Hepatic stellate cell (primary cell): Measurements from ENCODE around the gene PTGES3L.
"Not testable (repeated sequence)": the region's sequence is repeated elsewhere in the genome, so short reads cannot be mapped to it uniquely, and the experiment has no call there.

Experiments used
- DNase-seq: peaks from one replicate; pipeline ENCODE4 v3.0.0; 2011; ENCODE audit warnings: low spot score

Gene PTGES3L

GRCh38 chr17:42980274-42980765 lies 440 bp upstream of the PTGES3L start, which contains the start of gene RUNDC1:
Gene RUNDC1 (plus strand): TSS chr17:42980565. CDS start chr17:42980577, 12 bp downstream.
- DNase-seq: peak; percentile 95

DNA sequence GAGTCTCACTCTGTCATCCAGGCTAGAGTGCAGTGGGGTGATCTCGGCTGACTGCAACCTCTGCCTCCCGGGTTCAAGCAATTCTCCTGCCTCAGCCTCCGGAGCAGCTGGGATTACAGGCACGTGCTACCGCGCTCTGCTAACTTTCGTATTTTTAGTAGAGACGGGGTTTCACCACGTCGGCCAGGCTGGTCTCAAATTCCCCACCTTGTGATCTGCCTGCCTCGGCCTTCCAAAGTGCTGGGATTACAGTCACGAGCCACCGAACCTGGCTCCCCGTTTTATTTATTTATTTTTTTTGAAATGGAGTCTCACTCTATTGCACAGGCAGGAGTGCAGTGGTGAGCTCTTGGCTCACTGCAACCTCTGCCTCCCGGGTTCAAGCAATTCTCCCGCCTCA lies 4.2 kb downstream of the PTGES3L start:
- DNase-seq: not testable (repeated sequence)

- no peak for DNase-seq
Measured at GRCh38 chr17:42975265-42975664, 4.6 kb downstream of the PTGES3L start.

DNA sequence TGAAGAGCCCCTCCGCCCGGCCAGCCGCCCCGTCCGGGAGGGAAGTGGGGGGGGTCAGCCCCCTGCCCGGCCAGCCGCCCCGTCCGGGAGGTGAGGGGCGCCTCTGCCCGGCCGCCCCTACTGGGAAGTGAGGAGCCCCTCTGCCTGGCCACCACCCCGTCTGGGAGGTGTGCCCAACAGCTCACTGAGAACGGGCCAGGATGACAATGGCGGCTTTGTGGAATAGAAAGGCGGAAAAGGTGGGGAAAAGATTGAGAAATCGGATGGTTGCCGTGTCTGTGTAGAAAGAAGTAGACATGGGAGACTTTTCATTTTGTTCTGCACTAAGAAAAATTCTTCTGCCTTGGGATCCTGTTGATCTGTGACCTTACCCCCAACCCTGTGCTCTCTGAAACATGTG lies 6.6 kb downstream of the PTGES3L start:
- not testable (repeated sequence) for DNase-seq

DNA sequence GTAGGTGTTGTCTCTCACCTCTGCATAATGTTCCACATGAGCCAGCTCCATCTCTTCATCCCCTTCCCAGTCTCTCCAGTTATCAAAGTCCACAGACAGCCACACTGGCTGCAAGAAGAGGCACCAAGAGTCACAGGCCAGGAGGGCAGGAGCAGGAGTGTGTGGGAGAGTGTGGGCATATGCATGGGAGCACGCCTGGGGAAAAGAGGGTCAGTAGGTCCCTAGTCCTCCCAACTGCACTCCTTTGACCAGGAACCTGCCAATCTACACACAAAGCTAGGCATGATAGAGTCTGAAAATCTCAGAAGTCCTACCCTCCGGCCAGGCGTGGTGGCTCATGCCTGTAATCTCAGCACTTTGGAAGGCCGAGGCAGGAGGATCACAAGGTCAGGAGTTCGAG lies 8.3 kb downstream of the PTGES3L start:
- DNase-seq: no peak

DNA sequence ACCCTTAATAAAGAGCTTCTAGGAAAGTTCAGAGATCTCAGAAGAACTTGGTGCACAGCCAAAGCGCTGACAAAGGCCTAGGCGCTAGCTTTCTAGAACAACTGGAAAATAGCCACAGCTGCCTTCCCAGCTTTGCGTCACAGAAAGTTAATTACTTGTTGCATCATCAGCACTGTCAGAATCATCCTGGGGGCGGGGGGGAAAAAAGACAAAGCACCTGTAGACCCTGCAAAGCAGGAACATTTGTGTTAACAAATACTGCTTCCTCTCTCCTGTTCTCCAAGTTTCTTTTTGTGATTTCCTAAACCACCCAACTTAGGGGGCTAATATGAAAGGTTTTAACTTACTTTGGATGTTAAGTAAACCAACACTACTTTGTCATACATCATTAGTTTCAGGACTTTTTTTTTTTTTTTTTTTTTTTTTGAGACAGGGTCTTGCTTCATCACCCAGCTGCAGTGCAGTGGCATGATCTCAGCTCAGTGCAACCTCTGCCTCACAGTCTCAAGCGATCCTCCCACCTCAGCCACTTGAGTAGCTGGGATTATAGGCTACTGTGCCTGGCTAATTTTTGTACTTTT lies 10.8 kb downstream of the PTGES3L start:
- DNase-seq: no peak

DNA sequence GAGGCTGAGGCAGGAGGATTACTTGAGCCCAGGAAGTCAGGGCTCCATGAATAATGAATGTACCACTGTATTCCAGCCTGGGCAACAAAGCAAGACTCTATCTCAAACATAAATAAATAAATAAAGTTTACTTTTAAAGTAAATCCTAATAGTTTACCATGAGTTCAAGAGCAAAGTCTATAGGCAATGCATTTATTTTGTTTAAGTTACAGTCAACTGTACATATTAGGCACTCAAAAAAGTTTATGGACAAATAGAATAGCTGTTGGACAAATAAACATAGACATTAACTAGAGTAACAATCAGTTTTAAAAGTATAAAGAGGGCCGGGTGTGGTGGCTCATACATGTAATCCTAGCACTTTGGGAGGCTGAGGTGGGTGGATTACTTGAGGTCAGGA lies 12.0 kb downstream of the PTGES3L start:
- no peak for DNase-seq

DNA sequence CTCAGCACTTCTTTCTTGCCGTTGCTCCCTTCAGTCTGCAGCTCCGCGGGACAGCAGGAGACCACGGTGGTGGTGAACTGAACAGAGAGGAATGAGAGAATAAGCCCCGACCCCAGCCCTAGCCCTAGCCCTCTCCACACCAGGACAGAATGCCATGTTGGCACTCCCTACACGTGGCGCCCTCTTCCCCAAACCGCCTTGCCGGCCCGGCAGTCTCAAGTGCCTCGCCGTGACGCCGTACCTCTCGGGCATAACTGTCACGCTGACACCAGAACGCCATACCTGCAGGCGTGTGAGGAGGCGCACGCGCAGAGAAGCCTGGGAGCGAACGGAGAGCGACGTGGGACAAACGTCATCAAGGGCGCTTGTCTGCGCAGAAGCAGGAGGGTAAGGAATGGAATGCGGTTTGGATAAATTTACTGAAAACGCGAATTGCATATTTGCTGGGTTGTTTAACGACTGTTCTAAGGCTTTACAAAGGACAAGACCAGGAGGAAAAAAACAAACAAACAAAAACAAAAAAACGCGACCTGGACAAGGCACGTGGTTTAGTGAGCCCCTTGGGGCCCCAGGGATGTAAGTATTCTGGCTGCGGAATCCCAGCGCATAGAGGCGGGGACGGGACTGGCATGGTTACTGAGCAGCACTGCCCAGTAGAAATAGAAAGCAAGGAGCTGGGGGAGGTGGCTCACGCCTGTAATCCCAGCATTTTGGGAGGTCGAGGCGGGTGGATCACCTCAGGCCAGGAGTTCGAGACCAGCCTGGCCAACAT lies 15.5 kb downstream of the PTGES3L start, which contains the start of gene AARSD1:
Gene AARSD1, minus strand, starts transcription at position 294 of the 772 bp plus-strand sequence. Its CDS starts 14 bp downstream, at position 280.
- DNase-seq: peak; percentile 92

GRCh38 chr17:42953669-42954068 lies 26.2 kb downstream of the PTGES3L start:
- DNase-seq: no peak

DNA sequence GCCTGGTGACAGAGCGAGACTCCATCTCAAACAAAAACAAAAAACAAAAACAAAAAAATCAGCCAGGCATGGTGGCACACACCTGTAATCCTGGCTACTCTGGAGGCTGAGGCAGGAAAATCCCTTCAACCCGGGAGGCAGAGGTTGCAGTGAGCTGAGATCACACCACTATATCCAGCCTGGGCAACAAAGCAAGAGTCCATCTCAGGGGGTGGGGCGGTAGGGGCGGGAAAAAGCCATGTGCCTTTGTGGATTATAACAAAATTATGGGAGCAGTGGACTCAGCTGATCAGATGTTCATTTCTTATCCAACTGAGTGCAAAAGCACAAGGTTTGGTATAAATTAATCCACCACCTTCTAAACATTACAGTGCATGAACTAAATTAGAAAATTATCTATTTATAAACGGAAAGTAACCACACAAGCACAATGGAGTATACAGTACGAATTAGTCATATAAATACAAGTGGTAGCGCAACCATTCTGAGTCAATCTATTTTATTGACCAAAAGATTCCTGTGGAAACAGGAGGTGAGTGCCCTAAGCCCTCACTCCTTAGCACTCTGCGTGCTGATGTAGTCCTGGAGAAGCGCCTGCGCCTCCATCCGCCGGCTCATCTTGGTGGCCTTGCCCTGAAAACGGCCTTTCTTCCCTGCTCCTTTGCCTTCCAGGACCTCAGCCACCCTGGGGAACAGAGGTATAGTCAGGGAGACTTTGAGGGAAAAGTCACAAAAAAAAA lies 29.7 kb downstream of the PTGES3L start:
- no peak for DNase-seq

DNA sequence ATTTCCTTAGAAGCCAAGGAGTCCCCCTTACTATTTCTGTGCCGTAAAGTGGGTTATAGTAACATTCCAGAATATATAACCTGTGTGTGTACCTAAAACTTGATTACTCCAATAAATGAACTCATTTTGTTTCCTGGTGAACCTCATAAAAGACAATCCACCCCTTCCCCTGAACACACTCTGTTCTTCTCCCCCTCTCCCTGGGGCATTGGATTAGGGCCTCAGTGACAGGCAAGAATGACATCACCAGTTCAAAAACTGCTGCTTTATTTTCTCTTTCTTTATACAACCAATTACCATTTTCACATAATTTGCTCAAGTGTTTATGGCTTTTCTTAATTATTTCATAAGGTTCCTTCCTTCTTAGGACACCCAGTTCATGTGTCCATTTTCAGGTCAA lies 33.1 kb downstream of the PTGES3L start:
- no peak for DNase-seq

DNA sequence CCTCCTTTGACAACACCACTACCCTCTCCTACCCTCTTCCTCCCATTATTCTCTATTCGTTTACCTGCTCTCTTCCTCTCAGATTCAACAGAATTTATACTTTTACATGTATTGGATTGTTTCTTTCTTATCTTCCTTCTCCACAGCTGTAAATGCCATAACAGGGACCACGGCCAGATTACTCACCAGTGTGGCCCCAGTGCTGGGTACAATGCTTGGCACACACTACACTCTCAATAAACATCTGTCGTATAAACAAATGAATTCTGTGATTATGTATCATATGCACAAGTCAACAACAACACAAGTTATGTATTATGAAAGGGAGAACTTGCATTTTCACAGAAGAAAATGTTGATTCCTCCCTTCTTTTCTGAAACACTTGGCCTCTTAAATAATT lies 35.7 kb downstream of the PTGES3L start:
- DNase-seq: no peak

DNA sequence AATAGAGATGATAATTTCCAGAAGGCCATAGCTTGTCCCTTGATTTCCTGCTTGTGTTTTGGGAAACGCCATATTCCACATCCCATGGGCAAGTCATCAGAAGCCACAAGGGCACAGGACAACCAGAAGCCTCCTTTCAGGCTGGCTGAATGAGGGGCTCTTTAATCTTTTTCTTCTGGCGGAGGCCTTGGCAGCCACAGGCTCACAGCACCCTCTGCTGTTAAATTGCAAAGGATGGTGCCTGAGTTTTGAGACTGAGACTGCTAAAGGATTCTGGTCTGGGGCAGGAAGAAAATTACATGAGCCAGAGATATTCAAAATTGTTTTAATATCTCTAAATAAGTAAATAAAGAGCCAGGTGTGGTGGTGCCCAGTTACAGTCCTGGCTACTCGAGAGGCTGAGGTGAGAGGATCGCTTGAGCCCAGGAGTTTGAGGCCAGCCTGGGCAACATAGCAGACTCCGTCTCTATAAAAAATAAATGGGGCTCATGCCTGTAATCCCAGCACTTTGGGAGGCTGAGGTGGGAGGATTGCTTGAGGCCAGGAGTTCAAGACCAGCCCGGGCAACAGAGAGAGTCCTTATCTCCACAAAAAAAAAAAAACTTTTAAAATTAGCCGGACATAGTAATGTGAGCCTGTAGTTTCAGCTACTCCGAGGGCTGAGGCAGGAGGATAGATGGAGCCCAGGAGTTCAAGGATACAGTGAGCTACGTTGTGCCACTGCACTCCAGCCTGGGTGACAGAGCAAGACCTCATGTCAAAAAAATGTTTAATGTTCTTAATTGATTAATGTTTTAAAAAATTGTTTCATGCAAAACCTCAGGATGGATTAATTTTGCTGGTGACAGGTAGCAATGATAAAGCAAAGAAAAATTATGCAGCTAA lies 41.9 kb downstream of the PTGES3L start:
- peak; percentile 66 for DNase-seq

DNA sequence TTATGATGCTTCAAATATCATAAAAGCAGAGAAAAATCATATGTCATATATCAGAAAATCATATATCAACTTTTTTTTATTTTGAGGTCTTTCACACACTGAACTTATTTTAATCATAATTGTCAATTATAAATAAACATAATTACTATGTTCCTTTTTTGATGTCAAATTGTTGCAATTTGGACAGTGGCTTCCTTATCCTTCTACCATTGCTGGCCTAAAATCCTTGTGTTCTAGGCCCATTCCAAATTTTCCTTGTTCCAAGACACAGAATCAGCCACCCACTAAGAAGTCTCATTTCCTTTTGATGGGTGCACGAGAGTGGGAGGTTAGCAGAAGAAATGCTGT lies 50.4 kb downstream of the PTGES3L start:
- DNase-seq: no peak

GRCh38 chr17:42928714-42929496 lies 51.0 kb downstream of the PTGES3L start:
- peak; percentile 84 for DNase-seq

DNA sequence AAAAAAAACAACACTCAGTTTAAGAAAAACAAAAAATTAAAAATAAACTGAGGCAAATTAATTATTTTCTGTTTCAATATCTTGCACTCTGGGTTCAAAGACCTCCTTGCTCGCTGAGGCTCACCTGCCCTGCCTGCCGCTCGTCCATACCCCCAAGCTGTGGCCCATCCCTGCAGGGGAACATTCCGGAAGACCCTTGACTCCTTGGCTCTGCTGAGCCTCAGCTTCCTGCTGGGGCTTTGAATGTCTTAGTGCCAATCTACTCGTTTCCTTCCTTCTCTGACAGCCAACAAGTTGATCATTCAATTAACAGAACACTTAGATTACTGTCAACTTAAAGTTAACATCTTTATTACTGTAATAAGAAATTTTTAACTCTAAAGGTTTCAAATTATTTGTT lies 55.0 kb downstream of the PTGES3L start:
- DNase-seq: no peak

DNA sequence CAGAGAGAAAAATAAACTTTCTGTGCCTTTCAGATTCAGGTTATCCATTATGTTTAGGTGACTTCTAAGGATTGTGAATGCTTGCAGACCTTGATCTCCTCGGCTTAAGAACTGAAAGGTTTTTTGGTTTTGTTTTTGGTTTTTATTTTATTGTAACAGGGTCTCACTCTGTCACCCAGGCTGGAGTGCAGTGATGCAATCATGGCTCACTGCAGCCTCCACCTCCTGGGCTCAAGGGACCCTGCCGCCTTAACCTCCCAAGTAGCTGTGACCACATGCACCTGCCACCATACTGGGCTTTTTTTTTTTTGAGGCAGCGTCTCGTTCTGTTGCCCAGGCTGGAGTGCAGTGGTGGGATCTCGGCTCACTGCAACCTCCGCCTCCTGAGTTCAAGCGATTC lies 56.4 kb downstream of the PTGES3L start:
- not testable (repeated sequence) for DNase-seq

DNA sequence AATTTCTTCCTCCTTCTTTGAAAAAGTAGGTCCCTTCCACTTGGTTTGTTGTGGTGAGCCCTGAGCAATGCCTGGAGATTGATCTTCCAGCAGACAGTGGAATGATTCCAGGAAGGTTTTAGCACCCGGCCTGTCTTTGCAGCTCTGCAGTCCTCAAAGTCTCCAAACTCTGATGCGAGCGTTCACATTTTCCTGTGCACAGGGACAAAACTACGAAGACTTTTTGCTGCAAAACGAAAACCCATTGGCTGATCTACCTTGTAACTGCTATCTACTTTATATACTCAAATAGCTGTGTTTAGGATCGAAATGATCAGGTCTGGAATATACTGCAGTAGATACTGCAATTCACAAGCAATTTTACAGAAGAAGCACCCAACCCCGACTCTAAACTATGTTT lies 57.6 kb downstream of the PTGES3L start:
- DNase-seq: no peak

- no peak for DNase-seq
Measured at GRCh38 chr17:42920922-42921321, 59.0 kb downstream of the PTGES3L start.

GRCh38 chr17:42920106-42920900 lies 59.6 kb downstream of the PTGES3L start:
- DNase-seq: no peak
